Stimulated activated CD4-positive, alpha-beta T cell treated with anti-CD3 and anti-CD28 coated beads, Interleukin-2, amount 100 ng/mL, for 4 hours (primary cell): ENCODE data around the gene PKP1.

Source experiments
- DNase-seq: peaks from one replicate; pipeline ENCODE4 v3.0.0-alpha.2; 2020; ENCODE audit warnings: low read depth

PKP1 gene

DNA sequence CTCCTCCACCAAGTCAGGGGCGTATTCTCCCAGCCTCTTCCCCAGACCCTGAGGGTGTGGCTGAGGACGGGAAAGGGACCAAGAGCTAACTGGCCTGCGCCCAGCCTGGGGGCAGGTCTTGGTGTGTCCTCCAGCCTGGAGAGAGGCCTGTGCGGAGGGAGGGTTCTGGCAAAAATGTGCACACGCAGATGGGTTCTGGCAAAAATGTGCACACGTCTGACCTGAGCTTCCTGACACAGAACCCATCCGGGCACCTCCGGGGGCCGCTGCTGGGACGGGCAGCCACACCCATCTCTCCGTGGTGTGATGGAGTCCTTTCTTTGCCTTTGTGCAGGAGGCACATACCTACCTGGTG is 23.1 kb upstream of the PKP1 start:
- DNase-seq, result no peak

DNA sequence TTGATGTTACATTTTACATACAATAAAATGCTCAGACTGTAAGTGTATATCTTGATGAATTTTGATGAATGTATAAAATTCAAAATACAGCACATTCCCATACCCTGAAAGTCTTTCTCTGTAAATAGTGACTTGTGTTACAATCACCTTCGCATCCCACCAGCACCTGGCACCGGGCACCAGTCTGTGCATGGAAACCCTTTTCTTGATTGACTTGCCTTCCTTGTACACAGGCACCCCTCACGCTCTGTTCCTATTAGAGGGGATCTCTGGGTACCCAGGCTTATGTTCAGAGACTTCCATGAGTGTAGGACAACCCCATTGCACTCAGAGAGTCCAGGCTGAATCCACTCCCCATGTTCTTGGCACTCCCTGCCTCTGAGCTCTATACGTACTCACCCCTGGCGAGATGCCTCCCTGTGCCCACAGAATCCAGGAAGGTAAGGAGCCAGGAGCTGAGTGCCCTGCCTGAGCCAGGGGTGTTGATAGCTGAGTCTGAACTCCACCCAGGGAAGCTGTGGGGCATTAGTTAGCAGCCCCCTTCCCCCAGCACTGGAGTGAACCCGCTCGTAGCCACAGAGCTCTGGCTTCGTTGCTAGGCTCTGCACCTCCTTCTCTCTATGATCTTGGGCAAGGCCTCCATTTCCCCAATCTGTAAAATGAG is 22.5 kb upstream of the PKP1 start:
- DNase-seq, result no peak

DNA sequence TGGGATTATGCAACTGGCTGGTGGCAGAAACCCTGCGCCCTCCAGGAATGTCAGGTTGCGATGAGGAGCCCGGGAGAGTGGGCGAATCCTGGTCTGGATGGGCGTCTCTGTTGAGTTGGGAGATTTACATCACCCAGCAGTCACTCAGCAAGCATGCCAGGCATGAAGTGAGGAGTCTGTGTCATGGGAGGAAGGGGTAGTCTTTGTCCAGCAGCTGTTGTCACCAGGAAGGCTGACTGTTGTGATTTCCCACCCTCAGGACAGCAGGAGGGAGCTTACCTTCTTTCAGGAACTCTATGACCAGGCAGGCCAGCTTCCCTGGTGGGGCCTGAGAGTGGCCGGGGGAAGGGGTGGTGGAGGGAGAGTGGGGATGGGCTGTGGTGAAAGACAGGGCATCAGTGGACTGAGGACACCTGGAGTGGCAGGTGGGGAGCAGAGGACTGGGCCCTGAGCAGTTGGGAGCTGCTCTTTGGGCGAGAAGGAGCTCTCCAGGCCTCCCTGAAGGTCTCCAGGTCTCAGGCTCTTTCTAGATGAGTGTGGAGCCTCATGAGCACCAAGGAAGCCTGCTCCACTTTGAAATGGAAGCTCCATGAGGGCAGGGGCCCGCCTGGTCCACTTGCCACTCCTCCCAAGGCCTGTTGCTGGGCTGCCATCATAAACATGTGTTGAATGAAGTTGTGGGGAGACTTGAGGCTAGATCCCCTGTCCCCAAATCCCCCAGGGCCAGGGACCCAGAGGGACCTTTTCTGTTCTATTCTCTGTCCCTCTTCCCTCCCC is 21.3 kb upstream of the PKP1 start:
- no peak for DNase-seq

DNA sequence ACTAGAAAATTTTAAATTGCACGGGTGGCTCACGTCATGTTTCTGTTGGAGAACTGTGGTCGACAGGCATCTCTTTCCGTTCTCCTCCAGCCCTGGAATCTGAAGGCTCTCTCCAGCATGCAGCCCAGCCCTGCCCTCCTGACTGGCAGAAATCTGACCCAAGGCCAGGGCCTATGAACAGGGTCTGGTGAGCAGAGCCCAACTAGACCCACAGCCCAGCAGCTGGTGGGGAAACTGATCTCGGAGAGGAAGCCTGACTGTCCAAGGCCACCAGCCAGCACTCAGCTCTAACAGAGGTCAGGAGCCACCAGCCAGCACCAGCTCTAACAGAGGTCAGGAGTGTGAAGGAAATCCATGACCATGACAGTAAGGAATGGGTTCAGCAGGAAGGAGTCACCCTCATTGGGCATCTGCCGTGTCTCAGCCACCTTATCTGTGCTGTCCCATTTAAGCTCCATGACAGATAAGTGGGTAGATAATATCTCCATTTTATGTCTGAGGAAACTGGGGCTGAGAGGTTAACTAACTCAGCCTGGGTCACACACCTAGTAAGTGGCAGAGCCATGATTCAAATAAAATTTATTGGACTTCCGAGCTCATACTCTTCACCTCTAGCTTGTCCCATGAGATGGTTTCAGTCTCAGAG is 20.2 kb upstream of the PKP1 start:
- no peak for DNase-seq

DNA sequence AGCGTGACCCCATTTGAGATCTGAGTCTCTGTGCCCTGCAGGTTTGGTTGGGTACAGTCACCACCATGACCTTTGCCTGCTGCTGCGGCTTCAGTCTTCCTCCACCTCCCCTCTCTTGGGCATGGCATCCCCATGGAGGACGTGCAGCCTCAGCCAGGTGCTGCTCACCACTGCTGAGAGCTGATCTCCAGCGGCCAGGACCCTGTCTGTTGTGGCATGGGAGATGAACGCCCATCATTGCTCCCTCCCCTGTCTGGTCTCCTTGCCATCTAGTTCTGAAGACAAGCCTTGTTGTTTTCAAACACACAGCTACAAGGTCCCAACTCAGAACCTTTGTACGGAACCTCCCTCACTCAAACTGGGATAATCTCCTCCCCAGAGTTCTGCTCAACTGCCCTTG is 19.2 kb upstream of the PKP1 start:
- no peak for DNase-seq

DNA sequence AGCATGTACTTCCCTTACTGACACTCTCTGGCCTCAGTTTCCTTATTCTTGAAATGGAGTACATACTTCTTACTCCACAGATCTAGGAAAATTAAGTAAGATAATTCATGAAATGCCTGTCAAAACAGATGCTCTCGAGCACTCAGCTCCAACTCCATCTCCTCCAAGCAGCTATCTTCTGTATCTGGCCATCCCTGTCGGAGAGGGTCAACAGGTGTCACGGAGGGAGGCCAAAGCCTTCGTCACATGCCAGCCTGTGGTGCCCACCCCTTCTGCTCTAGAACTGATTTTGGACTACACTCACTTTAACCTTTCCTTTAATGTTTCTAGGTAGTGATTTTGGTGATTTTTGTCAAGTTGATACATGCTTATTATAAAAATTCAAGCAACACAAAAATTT is 18.8 kb upstream of the PKP1 start:
- no peak for DNase-seq

DNA sequence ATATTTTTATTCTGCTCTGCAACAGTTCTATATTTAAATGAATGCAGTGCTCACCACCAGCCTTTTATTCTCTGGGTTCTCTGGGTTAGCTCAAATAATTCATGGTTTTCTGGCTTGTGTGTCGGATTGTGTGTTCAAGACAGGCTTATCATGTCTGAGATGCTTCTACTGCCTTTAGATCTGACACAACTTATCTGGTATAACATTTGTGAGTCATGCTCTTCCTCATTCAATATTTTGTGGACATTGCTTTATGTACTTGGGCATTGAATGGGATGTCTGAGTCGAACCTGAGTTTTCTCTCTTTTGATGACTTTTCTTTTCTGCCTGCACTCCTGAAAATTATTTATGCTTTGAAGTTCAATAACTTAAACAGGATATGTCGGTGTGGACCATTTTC is 17.6 kb upstream of the PKP1 start:
- DNase-seq, result no peak

DNA sequence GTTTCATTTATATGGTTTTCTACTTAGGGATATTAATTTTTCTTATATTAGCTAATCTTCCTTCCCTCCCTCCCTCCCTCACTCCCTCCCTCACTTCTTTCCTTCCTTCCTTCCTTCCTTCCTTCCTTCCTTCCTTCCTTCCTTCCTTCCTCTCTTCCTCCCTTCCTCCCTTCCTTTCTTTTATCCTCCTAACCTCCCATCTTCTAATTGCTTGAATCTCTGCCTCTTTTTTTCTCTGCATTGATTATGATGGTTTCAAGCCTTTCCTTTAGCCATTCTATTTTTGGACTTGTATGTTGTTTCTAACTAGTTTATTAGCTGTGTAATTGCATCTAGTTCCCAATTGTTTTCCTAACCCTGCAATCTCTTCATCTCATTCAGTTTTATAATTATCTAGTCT is 17.0 kb upstream of the PKP1 start:
- DNase-seq, result no peak

DNA sequence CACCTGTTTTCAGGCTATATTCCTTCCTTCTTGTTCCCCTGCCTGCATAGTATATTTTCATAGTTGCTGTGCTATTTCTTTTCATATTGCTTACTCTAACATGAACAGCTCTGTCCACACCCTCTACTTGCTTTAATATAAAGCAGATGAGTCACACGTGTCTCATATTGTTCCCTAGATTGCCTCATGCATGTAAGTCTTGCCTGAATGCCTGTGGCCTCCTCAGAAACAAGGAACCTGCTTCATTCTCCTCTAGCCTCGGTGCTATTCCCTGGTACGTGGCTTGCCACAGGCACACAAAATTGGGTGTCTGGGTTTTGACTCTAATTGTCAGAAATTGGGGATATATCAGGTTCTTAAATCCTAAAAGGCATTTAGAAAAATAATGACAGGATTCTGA is 16.5 kb upstream of the PKP1 start:
- no peak for DNase-seq

DNA sequence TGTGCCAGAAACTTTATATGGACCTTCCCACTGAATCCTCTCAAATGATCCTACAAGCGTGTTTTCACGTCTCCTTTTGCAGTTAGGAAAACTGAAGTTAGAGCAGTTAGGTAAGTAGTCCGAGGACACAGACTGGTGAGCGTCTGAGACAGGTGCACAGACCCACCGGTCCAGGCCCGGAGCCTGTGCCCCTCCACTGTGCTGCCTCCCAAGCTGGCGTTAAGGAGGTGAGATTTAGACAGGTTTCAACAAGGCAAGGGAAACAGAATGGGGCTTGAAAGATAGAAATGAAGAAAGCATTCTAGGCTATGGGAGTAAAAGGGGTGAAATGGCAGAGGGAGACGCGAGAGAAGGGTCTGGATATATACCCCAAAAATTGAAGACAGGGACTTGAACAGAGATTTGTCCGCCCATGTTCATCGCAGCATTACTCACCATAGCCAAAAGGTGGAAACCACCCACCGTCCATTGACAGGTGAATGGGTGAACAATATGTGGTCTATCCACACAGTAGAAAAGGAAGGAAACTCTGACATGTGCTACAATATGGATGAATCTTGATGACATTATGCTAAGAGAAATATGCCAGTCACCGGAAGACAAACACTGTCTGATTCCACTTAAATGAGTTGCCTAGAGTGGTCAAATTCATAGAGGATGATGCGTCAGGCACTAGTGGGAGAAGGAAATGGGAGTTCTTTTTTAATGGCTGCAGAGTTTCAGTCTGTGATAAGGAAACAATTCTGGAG is 15.7 kb upstream of the PKP1 start:
- no peak for DNase-seq

DNA sequence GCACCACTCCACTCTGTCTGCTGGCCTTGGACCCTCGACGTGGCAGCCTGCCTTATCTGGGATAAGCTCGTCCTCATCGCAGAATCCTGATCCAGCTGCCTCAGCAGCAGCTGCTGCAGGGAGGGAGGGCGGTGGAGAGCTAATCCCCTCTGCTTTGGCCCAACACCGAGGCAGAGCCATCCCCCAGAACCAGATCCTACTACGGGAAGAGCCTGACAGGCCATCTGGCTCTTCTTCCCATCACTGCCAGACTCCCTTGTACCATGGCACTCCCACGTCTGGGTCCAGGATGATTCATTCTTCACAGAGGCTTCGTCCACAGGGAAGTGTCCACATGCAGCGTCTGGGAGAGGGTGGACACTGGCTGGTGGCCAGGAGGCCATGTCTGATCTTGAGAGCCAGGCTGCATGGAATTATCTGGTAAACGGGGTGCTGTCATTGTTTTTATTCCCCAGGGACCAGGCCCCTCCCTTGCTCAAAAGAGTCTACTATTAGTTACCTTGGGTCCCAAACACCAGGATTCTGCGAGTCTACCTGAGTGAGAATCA is 14.6 kb upstream of the PKP1 start:
- DNase-seq, result no peak

DNA sequence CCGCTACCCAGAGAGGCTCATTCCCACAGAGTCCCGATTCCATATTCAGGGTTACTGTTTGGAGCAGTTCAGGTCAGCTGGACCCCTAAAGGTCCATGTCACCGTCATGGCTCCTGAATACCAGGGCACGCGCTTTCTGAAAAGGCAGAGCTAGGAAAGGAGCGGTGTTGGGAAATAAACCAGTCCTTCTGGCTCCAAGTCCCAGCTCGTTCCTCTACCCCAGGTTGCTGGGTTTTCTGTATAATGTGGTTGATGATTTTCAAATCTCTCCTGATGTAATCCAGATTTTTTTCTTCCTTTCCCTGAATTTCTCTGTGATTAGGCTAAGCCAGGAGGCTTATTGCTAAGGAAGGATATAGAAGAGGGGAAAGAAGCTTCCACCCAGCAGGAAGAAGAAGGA is 14.0 kb upstream of the PKP1 start:
- no peak for DNase-seq

DNA sequence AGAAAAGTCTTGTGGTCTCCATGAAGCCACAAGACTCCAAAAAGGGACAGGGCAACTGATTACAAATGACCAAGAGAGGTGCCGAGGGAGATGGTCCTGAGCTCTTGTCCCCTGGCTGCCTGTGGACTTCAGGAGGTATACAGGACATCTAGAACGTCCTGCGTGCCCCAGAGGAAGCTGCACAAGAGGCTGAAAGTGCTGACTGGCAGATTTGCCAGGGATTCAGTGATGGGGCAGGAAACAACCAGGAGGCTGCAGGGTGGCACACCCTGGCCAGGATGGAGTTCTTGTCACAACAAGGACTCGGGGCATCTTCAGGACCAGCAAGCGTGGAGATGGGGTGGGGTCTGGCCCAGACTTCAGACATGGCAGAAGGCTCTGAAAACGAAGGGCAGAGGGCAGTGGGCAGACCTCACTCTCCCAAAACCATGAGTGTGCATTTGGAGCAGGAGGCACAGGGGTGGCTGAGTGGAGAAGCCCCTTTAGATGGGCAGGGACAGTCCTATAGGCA is 13.4 kb upstream of the PKP1 start:
- no peak for DNase-seq

DNA sequence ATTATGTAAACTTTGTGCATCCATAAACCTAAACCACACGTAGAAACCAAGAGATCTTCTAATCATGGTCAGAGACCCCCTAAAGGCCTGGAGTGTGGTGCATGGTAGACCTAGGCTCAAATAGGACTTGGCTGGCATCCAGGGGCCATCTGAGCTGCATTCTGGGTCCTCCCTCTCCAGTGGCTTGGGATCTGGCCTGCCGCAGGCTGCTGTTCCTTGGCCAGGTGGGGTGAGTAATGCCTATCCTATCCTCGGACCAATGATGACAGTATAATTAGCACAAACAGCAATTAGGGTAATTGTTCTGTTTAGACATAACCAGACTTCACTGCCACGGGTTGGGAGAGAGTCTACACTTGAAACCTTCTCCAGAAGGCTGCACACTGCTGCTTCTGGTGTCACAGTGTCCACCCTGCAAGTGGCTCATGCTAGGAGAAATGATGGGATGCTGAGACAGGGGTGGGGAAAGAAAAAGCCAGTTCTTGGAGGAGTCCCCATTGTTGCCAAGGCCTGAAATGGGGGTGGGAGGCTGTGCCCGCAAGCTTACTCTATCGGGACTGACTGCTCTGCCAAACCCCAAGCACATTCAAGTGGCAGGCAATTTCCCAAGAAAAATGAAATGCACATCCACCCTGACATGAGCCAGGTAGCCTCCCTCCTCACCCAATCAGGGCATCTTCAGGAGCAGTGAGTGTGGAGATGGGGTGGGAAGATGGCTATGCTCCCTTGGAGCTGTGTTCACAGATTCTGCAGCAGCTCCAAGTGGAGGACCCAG is 12.5 kb upstream of the PKP1 start:
- DNase-seq, result no peak

DNA sequence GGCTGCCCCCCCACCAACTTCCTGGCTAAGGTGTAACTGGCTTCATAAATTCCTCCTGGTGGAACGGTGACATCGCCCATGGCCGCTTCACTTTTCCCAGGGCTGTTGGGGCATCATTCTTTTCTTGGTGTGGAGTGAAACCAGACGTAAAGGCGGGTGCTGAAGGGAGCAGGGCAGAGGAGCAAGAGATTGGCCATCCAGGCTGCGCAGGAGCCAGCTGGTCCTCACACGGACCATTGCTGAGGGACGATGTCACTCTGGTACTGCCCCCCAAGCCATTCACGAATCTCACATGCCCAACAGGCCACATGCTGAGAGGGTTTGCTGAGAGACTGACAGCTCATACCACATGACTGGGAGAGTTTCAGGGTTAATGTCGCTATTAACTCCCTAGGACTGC is 10.5 kb upstream of the PKP1 start:
- no peak for DNase-seq

DNA sequence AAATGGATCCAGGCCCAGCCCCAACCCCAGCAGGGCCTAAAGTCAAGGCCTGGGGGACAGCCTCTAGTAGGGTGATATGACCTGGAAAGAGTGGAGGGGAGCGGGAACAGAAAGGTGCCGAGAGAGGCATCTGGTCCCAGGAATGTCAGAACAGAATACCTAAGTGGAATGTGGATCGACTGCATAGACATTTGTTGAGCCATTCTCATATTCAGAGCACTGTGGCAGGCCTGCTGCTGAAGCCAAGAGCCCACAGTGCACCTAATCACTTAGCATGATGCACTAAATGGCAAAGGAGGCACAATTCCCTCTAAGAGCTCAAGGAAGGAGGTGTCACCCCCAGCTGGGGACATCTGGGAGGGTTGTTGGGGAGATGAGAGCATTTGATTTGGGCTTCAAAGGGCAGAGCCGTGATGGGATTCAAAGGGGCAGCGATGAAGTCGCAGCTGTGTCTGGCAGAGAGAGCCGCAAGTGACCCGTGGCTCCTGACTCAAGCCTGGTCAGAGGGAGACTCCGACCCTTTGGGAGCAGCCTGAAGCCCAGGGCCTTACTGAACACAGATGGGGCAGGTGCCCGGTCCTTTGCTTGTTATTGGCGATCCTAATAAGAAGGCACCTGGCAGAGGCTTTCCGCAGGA is 8.6 kb upstream of the PKP1 start:
- DNase-seq, result no peak

DNA sequence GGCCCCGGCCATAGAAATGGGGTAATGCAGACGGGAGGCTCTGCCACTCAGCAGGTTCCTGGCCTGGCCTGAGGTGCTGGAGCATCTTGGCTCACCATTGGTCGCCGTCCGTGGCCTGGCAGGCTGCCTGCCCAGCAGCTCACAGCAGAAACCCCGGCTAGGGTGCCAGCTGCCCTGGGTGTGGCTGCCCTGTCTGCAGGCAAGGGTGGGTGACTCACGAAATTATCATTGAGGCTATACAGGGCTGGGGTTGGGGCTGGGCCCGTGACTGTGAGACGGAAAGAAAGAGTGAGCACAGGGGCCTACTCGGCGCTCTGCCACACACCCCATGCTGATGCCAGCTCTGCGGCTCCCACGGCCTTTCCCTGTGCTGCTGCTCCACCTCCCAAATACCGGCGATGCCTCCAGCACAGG is 8.0 kb upstream of the PKP1 start:
- DNase-seq, result no peak

DNA sequence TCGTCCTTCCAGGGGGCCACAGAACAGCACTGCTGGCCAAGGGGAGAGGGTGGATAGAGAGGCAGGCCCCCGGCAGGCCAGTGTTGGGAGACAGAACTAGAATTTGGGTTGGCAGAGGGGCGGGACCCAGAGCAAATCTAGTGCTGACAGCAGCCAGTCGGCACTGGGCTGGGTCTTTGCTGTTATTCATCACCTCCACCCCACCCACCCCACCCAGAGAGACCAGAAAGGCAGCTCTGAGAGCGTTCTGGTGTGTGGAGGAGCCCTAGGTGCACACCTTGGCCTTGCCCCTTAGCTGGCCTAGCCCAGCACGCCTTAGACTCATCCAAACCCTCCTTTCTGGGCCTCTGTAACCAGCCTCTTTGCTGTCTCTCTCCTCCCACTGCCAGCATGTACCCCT is 6.4 kb upstream of the PKP1 start:
- DNase-seq, result no peak

DNA sequence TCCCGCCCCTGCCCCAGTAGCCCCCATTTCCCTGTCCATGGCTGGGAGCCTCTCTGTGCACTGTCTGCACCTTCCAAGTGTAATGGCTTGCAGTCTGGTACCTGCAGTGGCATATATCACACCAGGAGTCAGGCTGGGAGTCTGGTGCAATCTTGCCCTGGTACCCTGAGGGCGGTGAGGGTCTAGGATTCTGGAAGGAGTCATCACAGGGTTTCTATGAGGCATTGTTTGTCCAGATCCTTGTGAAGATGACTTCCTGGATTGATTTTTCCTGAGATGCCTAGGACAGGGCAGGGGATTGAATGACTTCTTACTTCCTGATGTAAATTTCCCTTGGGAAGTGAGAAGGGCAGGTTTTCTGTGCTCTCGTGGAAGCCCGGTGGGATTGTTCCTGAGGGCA is 5.9 kb upstream of the PKP1 start:
- DNase-seq, result no peak

DNA sequence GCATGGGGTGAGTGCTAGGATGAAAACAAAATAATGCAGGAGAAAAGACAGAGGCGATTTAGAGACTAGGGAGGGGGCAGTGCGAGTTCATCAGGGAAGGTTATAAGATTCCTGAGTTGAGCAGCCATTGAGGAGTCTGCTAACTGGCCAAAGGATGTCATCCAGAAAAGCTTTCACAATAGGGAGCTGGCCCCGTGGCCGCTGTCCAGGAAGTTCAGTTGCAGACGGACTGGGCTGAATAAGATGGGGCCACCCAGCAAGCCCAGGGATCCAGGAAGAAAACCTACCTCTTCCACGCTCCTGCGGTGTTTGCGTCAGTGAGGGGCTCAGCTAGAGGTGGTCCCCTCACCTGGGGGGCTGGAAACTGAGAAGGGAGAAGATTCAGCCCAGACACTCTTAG is 4.0 kb upstream of the PKP1 start:
- no peak for DNase-seq

DNA sequence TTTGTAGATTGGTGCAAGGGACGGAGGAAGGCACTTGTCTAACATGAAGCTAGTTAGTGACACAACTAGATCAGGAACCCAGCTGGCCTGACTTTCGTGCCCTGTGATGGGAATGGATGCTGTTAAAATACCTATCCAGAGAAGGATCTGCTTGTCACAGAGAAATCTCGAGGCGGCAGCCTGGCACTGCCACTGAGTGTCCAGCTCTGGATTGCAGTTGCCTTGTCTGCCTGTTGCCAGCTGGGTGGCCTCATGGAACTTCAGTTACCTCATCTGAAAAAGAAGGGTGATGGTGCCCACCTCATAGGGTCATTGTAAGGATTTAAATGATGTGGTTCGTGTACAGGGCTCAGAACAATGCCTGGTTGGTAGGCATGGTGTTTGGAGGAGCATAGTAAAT is 2.4 kb upstream of the PKP1 start:
- no peak for DNase-seq
